ENCODE results near the gene CYP26C1.
A peak's percentile ranks its signal among the peaks of the same experiment; 100 is the strongest.

The CYP26C1 gene

DNA sequence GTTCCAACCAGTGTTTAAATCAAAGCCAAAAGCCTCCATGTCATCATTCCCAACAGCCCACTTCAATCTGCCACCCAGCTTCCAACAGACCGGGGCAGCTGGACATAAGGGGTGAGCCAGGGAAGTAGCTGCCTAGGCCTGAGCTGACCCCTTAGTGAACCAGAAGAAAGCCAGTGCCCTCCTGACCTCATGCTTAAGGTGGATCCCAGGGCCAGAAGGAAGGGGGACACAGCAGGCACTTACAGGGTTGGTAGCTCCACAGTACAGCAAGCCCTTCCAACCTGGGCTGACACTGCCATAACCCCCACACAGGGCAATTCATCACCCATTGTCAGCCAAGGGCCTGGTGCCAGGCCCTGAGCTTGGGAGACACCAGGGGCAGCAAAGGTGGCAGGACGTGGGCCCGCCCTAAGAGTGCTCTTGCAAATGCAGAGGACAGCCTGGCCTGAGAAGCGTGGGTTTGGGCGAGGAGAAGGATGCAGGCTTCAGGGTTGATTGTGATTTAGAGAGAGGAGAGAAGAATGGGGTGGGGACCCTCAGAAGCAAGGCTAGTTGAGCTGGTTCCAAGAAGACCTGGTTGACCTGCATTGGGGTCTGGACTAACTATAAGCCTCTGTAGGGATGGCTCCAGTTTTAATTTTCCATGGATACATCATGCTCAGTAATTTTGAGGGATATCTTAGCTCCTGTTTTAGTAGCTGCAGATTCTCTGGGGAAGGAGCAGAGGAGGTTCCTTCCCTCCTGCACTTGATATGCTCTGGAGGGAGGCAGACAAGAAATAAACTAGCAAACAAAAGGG, 10.0 kb downstream of the CYP26C1 start:
- Mint-ChIP-seq H3K4me3 (no peak overlapping the region), H3K9me3 (no peaks in the 10 kb centered on the region), H3K27ac (no peak overlapping the region), H3K27me3 (peaks cover 89% of the 10 kb centered on the region), H3K36me3 (ENCODE audit: low read depth) (no peaks in the 10 kb centered on the region), H3K4me1 (ENCODE audit: low read depth) (peaks cover 42% of the 10 kb centered on the region)
- no peak for DNase-seq

- no peaks in the 10 kb centered on the region for H3K9me3 Mint-ChIP-seq
- no peak overlapping the region for H3K27ac Mint-ChIP-seq
- no peak for DNase-seq
- peaks cover 45% of the 10 kb centered on the region for H3K4me1 Mint-ChIP-seq (ENCODE audit: low read depth)
- no peak overlapping the region for H3K4me3 Mint-ChIP-seq
- H3K27me3 Mint-ChIP-seq, result peaks cover 93% of the 10 kb centered on the region
- no peaks in the 10 kb centered on the region for H3K36me3 Mint-ChIP-seq (ENCODE audit: low read depth)
Observed at GRCh38 chr10:93071177-93071472, 10.5 kb downstream of the CYP26C1 start.

DNA sequence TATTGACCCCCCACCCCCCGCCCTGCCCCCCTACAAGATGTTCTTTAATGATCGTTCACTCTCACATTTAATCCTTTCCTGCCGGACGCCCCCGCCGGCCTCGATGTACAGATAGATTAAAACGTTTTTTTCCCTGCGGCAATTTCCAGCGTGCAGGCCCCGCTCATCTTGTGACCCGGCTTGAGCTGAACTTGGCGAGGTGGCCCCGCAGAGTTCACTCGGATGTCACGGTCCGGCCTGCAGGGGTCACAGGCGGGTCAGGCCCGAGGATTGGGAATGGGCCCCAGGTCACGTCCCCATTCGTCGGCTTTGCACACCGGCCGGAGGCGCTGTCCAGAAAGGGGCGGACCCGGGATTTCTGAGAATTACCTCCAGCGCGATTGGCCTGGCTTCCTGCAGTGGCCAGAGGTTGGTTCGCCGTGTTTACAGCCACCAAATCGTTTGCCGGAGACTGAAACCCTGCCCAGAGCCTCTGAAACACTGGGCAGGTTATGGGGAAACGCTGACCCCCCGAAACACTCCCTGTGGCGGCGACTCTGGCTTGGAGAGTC, 11.2 kb downstream of the CYP26C1 start:
- Mint-ChIP-seq H3K9me3 (no peaks in the 10 kb centered on the region), H3K36me3 (ENCODE audit: low read depth) (no peaks in the 10 kb centered on the region), H3K4me1 (ENCODE audit: low read depth) (peaks cover 45% of the 10 kb centered on the region), H3K4me3 (no peak overlapping the region), H3K27me3 (peaks cover 93% of the 10 kb centered on the region), H3K27ac (no peak overlapping the region)
- no peak for DNase-seq

DNA sequence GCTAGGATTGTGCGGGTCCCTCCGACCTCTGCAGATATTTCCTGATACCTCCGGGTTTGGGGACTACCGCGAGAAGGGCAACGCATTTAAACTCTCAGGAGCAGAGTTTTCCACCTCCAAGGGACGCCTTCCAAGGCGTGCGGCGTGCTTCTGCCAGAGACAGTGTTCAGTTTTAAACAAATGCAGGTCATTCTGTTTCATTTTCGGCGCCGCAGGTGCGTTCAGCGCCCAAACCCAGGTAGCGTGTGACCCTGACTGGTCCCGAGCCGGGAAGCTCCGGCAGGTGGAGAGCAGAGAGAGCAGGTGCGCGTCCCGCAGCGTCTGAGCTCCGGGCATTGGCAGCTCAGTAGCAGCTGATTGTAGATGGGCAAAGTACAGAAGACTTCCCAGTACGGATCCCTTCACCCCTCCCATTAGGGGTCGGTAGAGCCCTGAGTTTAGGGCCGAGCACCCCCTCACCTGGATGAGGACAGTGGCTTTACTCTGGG, 11.7 kb downstream of the CYP26C1 start:
- H3K27me3 Mint-ChIP-seq, result peaks cover 92% of the 10 kb centered on the region
- H3K9me3 Mint-ChIP-seq, result no peaks in the 10 kb centered on the region
- H3K4me3 Mint-ChIP-seq, result peak overlapping the region; percentile 58
- DNase-seq, result peak; percentile 37
- H3K4me1 Mint-ChIP-seq (ENCODE audit: low read depth), result peaks cover 45% of the 10 kb centered on the region
- H3K36me3 Mint-ChIP-seq (ENCODE audit: low read depth), result no peaks in the 10 kb centered on the region
- H3K27ac Mint-ChIP-seq, result no peak overlapping the region

- peaks cover 91% of the 10 kb centered on the region for H3K27me3 Mint-ChIP-seq
- H3K9me3 Mint-ChIP-seq, result no peaks in the 10 kb centered on the region
- DNase-seq, result peak; percentile 53
- H3K36me3 Mint-ChIP-seq (ENCODE audit: low read depth), result no peaks in the 10 kb centered on the region
- H3K4me3 Mint-ChIP-seq, result peak overlapping the region; percentile 36
- H3K27ac Mint-ChIP-seq, result no peak overlapping the region
- peaks cover 44% of the 10 kb centered on the region for H3K4me1 Mint-ChIP-seq (ENCODE audit: low read depth)
Observed at GRCh38 chr10:93072713-93073538, 12.3 kb downstream of the CYP26C1 start.

DNA sequence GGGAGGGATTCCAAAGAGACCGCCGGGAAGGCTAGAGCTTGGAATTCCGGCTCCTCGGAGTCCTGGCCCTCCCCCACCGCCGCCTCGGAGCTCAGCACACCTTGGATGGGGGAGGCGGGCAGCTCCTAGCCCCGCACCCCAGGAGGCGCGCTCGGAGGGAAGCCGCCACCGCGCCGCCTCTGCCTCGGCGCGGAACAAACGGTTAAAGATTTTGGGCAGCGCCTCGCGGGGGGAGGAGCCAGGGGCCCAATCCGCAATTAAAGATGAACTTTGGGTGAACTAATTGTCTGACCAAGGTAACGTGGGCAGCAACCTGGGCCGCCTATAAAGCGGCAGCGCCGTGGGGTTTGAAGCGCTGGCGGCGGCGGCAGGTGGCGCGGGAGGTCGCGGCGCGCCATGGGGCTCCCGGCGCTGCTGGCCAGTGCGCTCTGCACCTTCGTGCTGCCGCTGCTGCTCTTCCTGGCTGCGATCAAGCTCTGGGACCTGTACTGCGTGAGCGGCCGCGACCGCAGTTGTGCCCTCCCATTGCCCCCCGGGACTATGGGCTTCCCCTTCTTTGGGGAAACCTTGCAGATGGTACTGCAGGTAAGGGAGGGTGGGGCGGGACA, 13.0 kb downstream of the CYP26C1 start, which contains the start of gene CYP26A1:
Gene CYP26A1, plus strand, starts transcription at position 355 of the 608 bp plus-strand sequence. Its CDS starts 42 bp downstream, at position 397.
- peaks cover 91% of the 10 kb centered on the region for H3K27me3 Mint-ChIP-seq
- H3K4me3 Mint-ChIP-seq, result peak within 1 kb of the TSS; percentile 56
- peak within 1 kb of the TSS; percentile 50 for H3K27ac Mint-ChIP-seq
- no peaks in the 10 kb centered on the region for H3K9me3 Mint-ChIP-seq
- no peaks in the 10 kb centered on the region for H3K36me3 Mint-ChIP-seq (ENCODE audit: low read depth)
- H3K4me1 Mint-ChIP-seq (ENCODE audit: low read depth), result peaks cover 38% of the 10 kb centered on the region
- DNase-seq, result no peak

- Mint-ChIP-seq H3K36me3 (ENCODE audit: low read depth) (no peaks in the 10 kb centered on the region), H3K27me3 (peaks cover 89% of the 10 kb centered on the region), H3K4me1 (ENCODE audit: low read depth) (peaks cover 37% of the 10 kb centered on the region), H3K9me3 (no peaks in the 10 kb centered on the region), H3K4me3 (peak overlapping the region; percentile 56), H3K27ac (peak overlapping the region; percentile 50)
- peak; percentile 54 for DNase-seq
Observed at GRCh38 chr10:93074147-93074596, 13.6 kb downstream of the CYP26C1 start.

DNA sequence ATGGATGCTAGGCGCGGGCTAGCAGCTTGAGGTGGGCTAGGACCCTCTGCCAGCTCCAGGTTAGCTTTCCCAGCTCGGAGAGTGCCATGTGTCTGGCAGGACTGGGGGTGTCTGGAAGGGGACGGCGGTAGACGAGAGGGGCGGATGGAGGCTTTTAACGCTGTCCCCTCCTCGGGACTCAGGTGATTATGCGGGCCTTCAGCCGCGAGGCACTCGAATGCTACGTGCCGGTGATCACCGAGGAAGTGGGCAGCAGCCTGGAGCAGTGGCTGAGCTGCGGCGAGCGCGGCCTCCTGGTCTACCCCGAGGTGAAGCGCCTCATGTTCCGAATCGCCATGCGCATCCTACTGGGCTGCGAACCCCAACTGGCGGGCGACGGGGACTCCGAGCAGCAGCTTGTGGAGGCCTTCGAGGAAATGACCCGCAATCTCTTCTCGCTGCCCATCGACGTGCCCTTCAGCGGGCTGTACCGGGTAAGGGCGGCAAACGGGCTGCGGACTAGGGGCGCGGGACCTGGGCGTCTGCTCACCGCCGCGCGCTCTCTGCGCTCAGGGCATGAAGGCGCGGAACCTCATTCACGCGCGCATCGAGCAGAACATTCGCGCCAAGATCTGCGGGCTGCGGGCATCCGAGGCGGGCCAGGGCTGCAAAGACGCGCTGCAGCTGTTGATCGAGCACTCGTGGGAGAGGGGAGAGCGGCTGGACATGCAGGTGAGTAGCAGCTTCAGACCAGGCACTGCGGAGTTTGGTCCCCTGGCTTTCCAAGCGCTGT, 14.2 kb downstream of the CYP26C1 start:
- DNase-seq, result peak; percentile 52
- Mint-ChIP-seq H3K27me3 (peaks cover 92% of the 10 kb centered on the region), H3K4me3 (peak overlapping the region; percentile 56), H3K36me3 (ENCODE audit: low read depth) (no peaks in the 10 kb centered on the region), H3K27ac (peak overlapping the region; percentile 50), H3K4me1 (ENCODE audit: low read depth) (peaks cover 37% of the 10 kb centered on the region), H3K9me3 (no peaks in the 10 kb centered on the region)

DNA sequence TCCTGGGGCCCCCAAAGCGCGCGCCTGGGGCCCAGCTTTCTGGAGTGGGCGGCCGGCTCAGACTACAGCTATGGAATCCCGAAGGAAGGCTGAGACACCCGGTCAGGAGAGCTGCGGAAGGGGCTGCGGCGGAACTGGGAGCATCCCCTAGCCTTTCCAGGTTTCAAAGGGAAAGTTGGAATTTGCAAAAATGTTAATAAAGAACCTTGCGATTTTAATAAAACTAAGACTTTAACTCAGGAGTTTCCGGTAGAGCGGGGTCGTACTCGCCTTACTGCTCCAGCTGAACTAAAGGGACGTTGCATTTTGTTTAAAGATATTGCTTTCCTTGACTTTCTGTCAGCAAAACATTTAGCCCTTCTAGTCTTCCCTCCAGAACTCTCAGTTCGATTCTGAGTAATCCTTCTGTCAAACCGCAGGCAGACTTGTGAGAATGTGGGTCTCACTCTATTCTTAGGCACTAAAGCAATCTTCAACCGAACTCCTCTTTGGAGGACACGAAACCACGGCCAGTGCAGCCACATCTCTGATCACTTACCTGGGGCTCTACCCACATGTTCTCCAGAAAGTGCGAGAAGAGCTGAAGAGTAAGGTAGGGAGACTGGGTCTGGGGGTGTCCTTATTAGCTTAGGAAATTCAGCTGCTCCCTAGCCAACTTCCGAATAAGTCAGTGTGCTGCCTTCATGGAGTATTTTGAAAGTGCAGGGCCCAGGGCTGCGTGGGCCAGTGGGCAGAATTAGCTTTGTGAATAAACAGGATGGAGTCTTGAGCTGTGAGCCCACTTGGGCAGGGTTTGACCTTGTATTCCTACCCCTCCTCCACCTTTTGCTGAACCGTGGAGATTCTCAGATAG, 15.0 kb downstream of the CYP26C1 start:
- Mint-ChIP-seq H3K4me3 (no peak overlapping the region), H3K27ac (no peak overlapping the region), H3K36me3 (ENCODE audit: low read depth) (no peaks in the 10 kb centered on the region), H3K9me3 (no peaks in the 10 kb centered on the region), H3K4me1 (ENCODE audit: low read depth) (peaks cover 39% of the 10 kb centered on the region), H3K27me3 (peaks cover 92% of the 10 kb centered on the region)
- peak; percentile 35 for DNase-seq

- H3K27me3 Mint-ChIP-seq, result peaks cover 93% of the 10 kb centered on the region
- no peaks in the 10 kb centered on the region for H3K9me3 Mint-ChIP-seq
- H3K4me1 Mint-ChIP-seq (ENCODE audit: low read depth), result peaks cover 34% of the 10 kb centered on the region
- no peak overlapping the region for H3K27ac Mint-ChIP-seq
- H3K36me3 Mint-ChIP-seq (ENCODE audit: low read depth), result no peaks in the 10 kb centered on the region
- H3K4me3 Mint-ChIP-seq, result no peak overlapping the region
- no peak for DNase-seq
Observed at GRCh38 chr10:93076871-93077270, 16.3 kb downstream of the CYP26C1 start.

DNA sequence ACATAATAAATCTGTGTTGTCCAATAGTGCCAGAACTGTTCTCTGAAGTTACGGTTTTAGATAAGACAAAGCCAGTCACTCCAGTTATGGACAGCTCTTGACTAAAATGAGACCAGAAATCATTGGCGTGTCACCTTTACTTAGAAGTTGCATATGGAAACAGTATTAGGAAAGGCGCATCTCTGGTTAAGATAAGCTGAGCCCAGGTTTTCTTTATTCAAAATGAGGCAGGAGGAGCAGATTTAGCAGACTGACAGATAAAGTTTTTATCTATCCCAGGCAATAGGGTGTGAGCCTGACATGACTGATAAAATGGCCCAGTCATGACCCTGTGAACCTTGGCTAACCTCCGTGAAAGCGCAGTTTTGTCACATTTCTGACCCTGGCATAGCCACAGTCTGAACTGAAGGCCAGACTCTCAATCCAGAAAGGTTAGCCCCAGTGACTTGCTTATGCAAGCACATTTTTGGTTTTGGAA, 17.3 kb downstream of the CYP26C1 start:
- no peak overlapping the region for H3K27ac Mint-ChIP-seq
- no peaks in the 10 kb centered on the region for H3K36me3 Mint-ChIP-seq (ENCODE audit: low read depth)
- H3K4me1 Mint-ChIP-seq (ENCODE audit: low read depth), result peaks cover 26% of the 10 kb centered on the region
- peaks cover 84% of the 10 kb centered on the region for H3K27me3 Mint-ChIP-seq
- no peak for DNase-seq
- no peak overlapping the region for H3K4me3 Mint-ChIP-seq
- no peaks in the 10 kb centered on the region for H3K9me3 Mint-ChIP-seq

DNA sequence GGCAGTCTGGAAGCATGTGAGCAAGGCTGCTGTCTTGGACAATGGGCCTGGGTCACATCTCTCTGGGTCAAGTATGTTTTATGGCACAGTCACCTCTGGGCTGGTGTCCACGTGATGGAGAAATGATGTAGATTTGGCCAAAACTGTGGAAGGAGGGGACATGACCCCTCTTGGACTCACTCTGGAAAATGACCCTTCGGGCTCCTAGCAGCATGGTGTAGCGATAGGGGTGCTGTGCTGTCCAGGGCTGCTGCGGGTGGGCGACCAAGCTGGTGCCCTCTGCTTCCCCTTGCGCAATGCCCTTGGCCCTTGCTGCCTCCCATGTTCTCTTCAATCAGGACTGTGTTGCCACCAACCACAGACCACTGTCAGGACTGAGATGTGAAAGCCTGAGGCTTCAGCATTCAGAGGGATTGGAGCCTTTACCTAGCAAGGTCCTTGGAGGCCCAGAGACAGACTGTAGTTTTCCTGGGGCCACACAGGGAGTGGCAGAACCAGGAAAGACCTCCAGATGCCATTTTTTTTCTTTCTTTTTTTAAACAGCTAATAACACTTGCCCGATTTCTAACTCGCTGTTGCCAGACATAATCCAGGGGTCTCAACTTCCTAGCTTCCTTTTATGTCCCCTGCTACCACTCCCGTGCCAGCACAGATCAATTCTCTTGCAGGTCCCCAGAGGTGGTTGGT, 19.2 kb downstream of the CYP26C1 start:
- no peak overlapping the region for H3K27ac Mint-ChIP-seq
- no peaks in the 10 kb centered on the region for H3K9me3 Mint-ChIP-seq
- no peak overlapping the region for H3K4me3 Mint-ChIP-seq
- no peaks in the 10 kb centered on the region for H3K36me3 Mint-ChIP-seq (ENCODE audit: low read depth)
- H3K27me3 Mint-ChIP-seq, result peaks cover 70% of the 10 kb centered on the region
- no peak for DNase-seq
- H3K4me1 Mint-ChIP-seq (ENCODE audit: low read depth), result peaks cover 14% of the 10 kb centered on the region

All from activated T-cell treated with anti-CD3 and anti-CD28 coated beads, Interleukin-2, amount 50 U/mL, for 24 hours (primary cell).